ENCODE measurements around the gene UNK. TPM values are rescaled to one million over a fixed set of nuclear protein-coding genes. Genes with fewer than 3 reads are reported as not detected.
A peak's percentile ranks its signal among the peaks of the same experiment; 100 is the strongest.

UNK gene, protein sequence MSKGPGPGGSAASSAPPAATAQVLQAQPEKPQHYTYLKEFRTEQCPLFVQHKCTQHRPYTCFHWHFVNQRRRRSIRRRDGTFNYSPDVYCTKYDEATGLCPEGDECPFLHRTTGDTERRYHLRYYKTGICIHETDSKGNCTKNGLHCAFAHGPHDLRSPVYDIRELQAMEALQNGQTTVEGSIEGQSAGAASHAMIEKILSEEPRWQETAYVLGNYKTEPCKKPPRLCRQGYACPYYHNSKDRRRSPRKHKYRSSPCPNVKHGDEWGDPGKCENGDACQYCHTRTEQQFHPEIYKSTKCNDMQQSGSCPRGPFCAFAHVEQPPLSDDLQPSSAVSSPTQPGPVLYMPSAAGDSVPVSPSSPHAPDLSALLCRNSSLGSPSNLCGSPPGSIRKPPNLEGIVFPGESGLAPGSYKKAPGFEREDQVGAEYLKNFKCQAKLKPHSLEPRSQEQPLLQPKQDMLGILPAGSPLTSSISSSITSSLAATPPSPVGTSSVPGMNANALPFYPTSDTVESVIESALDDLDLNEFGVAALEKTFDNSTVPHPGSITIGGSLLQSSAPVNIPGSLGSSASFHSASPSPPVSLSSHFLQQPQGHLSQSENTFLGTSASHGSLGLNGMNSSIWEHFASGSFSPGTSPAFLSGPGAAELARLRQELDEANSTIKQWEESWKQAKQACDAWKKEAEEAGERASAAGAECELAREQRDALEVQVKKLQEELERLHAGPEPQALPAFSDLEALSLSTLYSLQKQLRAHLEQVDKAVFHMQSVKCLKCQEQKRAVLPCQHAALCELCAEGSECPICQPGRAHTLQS
- 41.9 and 49.7 TPM in 2 replicates for total RNA-seq (ENCODE audit: low replicate concordance)
- long read RNA-seq, transcript UNK-202 (4 exons, 1,312 nt), result major isoform, 70 of 73 reads
- long read RNA-seq, partial matches to known transcripts, result 0 of 73 reads
- long read RNA-seq, other reads (novel, unspliced or antisense), result 3 of 73 reads

DNA sequence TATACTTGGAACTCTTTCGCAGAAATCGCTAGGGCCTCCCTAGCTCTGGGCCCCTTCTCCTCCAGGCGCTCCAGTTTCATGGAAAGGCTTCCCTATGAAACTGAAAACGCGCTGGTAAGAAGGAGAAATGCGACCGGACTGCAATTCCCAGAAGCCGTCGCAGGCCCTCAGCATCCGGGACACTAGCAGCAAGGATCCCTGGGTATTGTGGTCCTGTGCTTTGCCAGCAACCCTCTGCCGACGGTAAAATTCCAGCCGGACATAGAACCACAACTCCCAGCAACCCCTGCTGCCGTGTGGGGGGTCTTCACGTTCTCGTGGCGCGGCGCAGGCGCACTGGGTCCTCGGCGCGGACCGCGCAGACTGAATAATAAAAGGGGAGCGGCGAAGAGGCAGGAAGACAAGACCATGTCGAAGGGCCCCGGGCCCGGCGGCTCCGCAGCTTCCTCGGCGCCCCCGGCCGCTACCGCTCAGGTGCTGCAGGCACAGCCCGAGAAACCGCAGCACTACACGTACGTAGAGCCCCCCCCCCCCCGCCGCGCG, at the start of gene UNK:
Gene UNK (plus strand): TSS at position 334 of the 543 bp plus-strand sequence. CDS start 75 bp downstream, at position 409.
- H3K27me3 Mint-ChIP-seq, result peaks cover 3% of the 10 kb centered on the region
- H3K4me1 Mint-ChIP-seq (ENCODE audit: unreplicated experiment), result peaks cover 37% of the 10 kb centered on the region
- peaks cover 13% of the 10 kb centered on the region for H3K36me3 Mint-ChIP-seq
- TF ChIP-seq, protein P1, sequence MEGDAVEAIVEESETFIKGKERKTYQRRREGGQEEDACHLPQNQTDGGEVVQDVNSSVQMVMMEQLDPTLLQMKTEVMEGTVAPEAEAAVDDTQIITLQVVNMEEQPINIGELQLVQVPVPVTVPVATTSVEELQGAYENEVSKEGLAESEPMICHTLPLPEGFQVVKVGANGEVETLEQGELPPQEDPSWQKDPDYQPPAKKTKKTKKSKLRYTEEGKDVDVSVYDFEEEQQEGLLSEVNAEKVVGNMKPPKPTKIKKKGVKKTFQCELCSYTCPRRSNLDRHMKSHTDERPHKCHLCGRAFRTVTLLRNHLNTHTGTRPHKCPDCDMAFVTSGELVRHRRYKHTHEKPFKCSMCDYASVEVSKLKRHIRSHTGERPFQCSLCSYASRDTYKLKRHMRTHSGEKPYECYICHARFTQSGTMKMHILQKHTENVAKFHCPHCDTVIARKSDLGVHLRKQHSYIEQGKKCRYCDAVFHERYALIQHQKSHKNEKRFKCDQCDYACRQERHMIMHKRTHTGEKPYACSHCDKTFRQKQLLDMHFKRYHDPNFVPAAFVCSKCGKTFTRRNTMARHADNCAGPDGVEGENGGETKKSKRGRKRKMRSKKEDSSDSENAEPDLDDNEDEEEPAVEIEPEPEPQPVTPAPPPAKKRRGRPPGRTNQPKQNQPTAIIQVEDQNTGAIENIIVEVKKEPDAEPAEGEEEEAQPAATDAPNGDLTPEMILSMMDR (conservative IDR thresholded peaks at IDR 0.05), result no peak
- H3K9me3 Mint-ChIP-seq, result peaks cover 5% of the 10 kb centered on the region
- H3K27ac Mint-ChIP-seq, result peak within 1 kb of the TSS; percentile 96
- peak; percentile 97 for DNase-seq (ENCODE audit: extremely low spot score, unreplicated experiment)
- H3K4me3 Mint-ChIP-seq, result peak within 1 kb of the TSS; percentile 94

DNA sequence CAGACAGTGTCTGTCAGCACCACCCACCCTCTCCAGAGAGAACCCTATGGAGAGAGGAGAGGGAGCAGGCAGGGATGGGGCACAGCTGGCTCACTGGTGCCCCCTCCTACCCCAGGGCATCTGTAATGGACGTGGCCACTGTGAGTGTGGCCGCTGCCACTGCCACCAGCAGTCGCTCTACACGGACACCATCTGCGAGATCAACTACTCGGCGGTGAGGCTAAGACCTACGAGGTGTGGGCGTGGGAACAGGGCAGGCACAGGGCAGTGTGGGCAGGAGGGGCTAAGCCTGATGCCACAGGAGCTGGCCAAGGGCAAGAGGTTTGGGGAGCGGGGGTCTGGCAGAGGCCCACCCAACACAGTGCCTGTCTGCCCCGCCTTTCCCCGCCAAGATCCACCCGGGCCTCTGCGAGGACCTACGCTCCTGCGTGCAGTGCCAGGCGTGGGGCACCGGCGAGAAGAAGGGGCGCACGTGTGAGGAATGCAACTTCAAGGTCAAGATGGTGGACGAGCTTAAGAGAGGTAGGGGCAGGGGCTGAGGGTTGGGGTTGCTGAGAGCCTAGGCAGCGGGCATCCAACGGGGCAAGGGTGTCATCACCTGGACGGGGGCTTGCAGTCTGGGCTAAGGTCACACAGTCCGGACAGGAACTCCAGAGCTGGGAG, 48.3 kb upstream of the UNK start:
- no peaks in the 10 kb centered on the region for H3K4me1 Mint-ChIP-seq (ENCODE audit: unreplicated experiment)
- no peak overlapping the region for H3K27ac Mint-ChIP-seq
- peaks cover 3% of the 10 kb centered on the region for H3K27me3 Mint-ChIP-seq
- TF ChIP-seq, protein P1 (conservative IDR thresholded peaks at IDR 0.05), result no peak
- no peak overlapping the region for H3K4me3 Mint-ChIP-seq
- H3K9me3 Mint-ChIP-seq, result no peaks in the 10 kb centered on the region
- no peaks in the 10 kb centered on the region for H3K36me3 Mint-ChIP-seq
- no peak for DNase-seq (ENCODE audit: extremely low spot score, unreplicated experiment)

DNA sequence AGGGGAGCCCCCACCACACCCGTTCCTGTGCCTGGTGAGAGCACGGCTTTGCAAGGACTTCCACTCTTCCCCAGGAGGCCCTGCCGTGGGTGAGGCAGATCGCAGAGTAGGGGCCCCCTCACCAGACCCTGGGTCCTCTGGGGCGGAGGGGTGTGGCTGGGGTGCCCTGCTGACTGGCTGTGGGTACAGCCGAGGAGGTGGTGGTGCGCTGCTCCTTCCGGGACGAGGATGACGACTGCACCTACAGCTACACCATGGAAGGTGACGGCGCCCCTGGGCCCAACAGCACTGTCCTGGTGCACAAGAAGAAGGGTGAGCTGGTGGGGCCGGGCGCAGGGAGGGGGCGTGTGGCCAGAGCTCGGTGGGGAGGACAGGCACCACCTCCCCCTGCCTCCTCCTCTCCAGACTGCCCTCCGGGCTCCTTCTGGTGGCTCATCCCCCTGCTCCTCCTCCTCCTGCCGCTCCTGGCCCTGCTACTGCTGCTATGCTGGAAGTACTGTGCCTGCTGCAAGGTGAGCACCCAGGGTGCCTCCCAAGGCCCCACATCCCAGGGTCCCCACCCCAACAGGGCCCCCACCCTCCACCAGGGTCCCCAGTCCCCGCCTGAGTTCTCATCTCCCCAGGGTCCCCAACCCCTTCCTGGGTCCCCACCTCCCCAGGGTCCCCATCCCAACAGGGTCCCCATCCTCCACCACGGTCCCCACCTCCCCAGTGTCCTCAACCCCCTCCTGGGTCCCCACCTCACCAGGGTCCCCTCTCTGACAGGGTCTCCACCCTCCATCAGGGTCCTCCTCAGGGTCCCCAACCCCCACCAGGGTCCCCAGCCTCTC, 47.3 kb upstream of the UNK start:
- Mint-ChIP-seq H3K9me3 (no peaks in the 10 kb centered on the region), H3K4me1 (ENCODE audit: unreplicated experiment) (no peaks in the 10 kb centered on the region), H3K36me3 (no peaks in the 10 kb centered on the region), H3K27ac (no peak overlapping the region), H3K4me3 (no peak overlapping the region), H3K27me3 (peaks cover 3% of the 10 kb centered on the region)
- DNase-seq (ENCODE audit: extremely low spot score, unreplicated experiment), result no peak
- TF ChIP-seq, protein P1 (conservative IDR thresholded peaks at IDR 0.05), result no peak

DNA sequence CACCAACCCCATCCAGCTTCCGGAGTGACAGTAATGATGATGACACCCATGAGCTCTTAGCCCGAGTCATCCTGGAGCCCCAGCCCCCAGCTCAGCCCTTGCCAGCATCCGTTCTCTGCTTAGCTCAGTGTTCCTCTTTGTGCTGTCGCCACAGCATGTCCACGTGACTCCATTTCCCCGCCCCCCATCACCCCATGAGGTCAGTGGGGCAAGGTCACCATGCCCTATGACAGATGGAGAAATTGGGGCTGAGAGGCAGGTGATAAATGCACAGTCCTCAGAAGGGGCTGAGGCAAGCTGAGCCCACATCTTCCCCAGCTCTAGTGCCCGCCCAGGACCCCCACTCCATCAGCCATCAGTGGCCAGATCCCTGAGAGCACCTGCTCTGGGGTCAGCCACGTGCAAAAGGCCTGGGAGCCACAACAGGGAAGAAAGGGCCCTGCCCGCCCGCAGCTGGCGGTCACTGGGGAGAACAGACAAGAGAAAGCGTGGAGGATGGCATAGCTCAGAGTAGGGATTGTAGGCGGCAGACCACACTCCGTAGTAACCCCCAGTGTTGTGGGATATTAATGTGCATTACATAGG, 46.3 kb upstream of the UNK start:
- Mint-ChIP-seq H3K36me3 (no peaks in the 10 kb centered on the region), H3K4me1 (ENCODE audit: unreplicated experiment) (no peaks in the 10 kb centered on the region), H3K4me3 (no peak overlapping the region), H3K9me3 (no peaks in the 10 kb centered on the region), H3K27ac (no peak overlapping the region), H3K27me3 (peaks cover 3% of the 10 kb centered on the region)
- no peak for DNase-seq (ENCODE audit: extremely low spot score, unreplicated experiment)
- TF ChIP-seq, protein P1 (conservative IDR thresholded peaks at IDR 0.05), result no peak

Measured in type B pancreatic cell (in vitro differentiated cells).